8988T (cell line): ENCODE measurements around the gene CLDN3.
A peak's percentile ranks its signal among the peaks of the same experiment; 100 is the strongest.
"Not testable (repeated sequence)": the region's sequence is repeated elsewhere in the genome, so short reads cannot be mapped to it uniquely, and the experiment has no call there.

ENCODE experiments used
- DNase-seq: peaks from one replicate; pipeline ENCODE4 v3.0.0; 2011

The CLDN3 gene

GRCh38 chr7:73770002-73770859 is at the start of gene CLDN3:
CLDN3 (minus strand) TSS chr7:73770270; CDS start chr7:73770049, 221 bp downstream.
- peak; percentile 47 for DNase-seq

GRCh38 chr7:73817121-73817520 is 47.1 kb upstream of the CLDN3 start:
- no peak for DNase-seq

- DNase-seq: no peak
Measured at GRCh38 chr7:73815436-73815835, 45.4 kb upstream of the CLDN3 start.

GRCh38 chr7:73812996-73813395 is 42.9 kb upstream of the CLDN3 start:
- DNase-seq: no peak

- no peak for DNase-seq
Measured at GRCh38 chr7:73811760-73812168, 41.7 kb upstream of the CLDN3 start.

- DNase-seq: no peak
Measured at GRCh38 chr7:73810998-73811360, 40.9 kb upstream of the CLDN3 start.

- DNase-seq: no peak
Measured at GRCh38 chr7:73809467-73809951, 39.4 kb upstream of the CLDN3 start.

GRCh38 chr7:73802459-73802858 is 32.4 kb upstream of the CLDN3 start:
- DNase-seq: no peak

- no peak for DNase-seq
Measured at GRCh38 chr7:73801577-73801976, 31.5 kb upstream of the CLDN3 start.

GRCh38 chr7:73799282-73800141 is 29.4 kb upstream of the CLDN3 start:
- DNase-seq: no peak

- DNase-seq: not testable (repeated sequence)
Measured at GRCh38 chr7:73797176-73797575, 27.1 kb upstream of the CLDN3 start.

GRCh38 chr7:73796656-73797055 is 26.6 kb upstream of the CLDN3 start:
- not testable (repeated sequence) for DNase-seq

GRCh38 chr7:73795188-73795587 is 25.1 kb upstream of the CLDN3 start:
- not testable (repeated sequence) for DNase-seq

GRCh38 chr7:73791170-73791690 is 21.2 kb upstream of the CLDN3 start:
- DNase-seq: not testable (repeated sequence)

GRCh38 chr7:73789051-73789450 is 19.0 kb upstream of the CLDN3 start:
- DNase-seq: no peak

- not testable (repeated sequence) for DNase-seq
Measured at GRCh38 chr7:73787786-73788048, 17.6 kb upstream of the CLDN3 start.

- no peak for DNase-seq
Measured at GRCh38 chr7:73786588-73786987, 16.5 kb upstream of the CLDN3 start.

- DNase-seq: no peak
Measured at GRCh38 chr7:73779517-73779916, 9.4 kb upstream of the CLDN3 start.

- no peak for DNase-seq
Measured at GRCh38 chr7:73778801-73779389, 8.8 kb upstream of the CLDN3 start.

- no peak for DNase-seq
Measured at GRCh38 chr7:73774923-73775322, 4.9 kb upstream of the CLDN3 start.

GRCh38 chr7:73773700-73774517 is 3.8 kb upstream of the CLDN3 start:
- DNase-seq: no peak
